HCT116 (cell line): Measurements from ENCODE around the gene PTCHD4. TPM values are rescaled to one million over a fixed set of nuclear protein-coding genes. Genes with fewer than 3 reads are reported as not detected.

Experiments used
- ATAC-seq: fragments of 200-7000 bp; cut with Tn5 transposase; 2 replicates; pipeline ENCODE4 v1.9.1; 2020; ENCODE audit warnings: mild to moderate bottlenecking, moderate library complexity
- BruUV-seq: library from RNA; stranded (reverse); fragments of 400-500 nt; replicated peaks from 2 replicates; lab custom pipeline; 2021; lab: Mats Ljungman, UMichigan
- CTCF ChIA-PET: fragments of 300-600 bp; sonication (Branson Sonifier 250); formaldehyde crosslinking; loops from one replicate; lab custom pipeline; 2021; ENCODE audit warnings: antibody characterized with exemption; lab: Charles Lee
- POLR2A ChIA-PET: fragments of 300-600, 350-600 bp; sonication (Branson Sonifier 250); formaldehyde crosslinking; loops from one replicate; lab custom pipeline; 2021; ENCODE audit warnings: antibody characterized with exemption; lab: Charles Lee
- RAD21 ChIA-PET, 2 experiments: fragments of 300-600 bp; sonication (Branson Sonifier 250); formaldehyde crosslinking; loops; one replicate each; lab custom pipeline; 2023; ENCODE audit warnings: low total read pairs in 2 of 2; ENCODE audit not compliant: uncharacterized antibody in 2 of 2, unreplicated experiment in 2 of 2, low non-redundant PET in 1 of 2; lab: Charles Lee
- DNase-seq: peaks from one replicate; pipeline ENCODE4 v3.0.0-alpha.2; 2010; ENCODE audit warnings: low read depth, low spot score
- H2AFZ ChIP-seq: fragments of 200-600 bp; shearing (Covaris generic), sonication (generic); 2 replicates; pipeline ENCODE4 v1.6.1; 2017; ENCODE audit warnings: low read depth, mixed run types, mixed read lengths, antibody characterized with exemption, low read length; ENCODE audit not compliant: poor library complexity, severe bottlenecking
- H3K27ac ChIP-seq: 2 replicates; pipeline ENCODE4 v1.5.1; 2012; ENCODE audit warnings: low read depth, low read length
- H3K27me3 ChIP-seq: fragments of 200-600 bp; sonication (generic); 2 replicates; pipeline ENCODE4 v1.6.1; 2016; ENCODE audit warnings: mixed run types, low read length, mixed read lengths; ENCODE audit not compliant: insufficient read depth
- H3K36me3 ChIP-seq, 2 experiments: fragments of 200-500 bp in 1 of 2; fragments of 200-600 bp in 1 of 2; sonication (Bioruptor generic) in 1 of 2; sonication (generic) in 1 of 2; 2 replicates each; pipeline versions ENCODE4 v1.5.1 to v1.6.1; 2014 to 2016; ENCODE audit warnings: low read length in 2 of 2, inconsistent platforms in 1 of 2, mixed read lengths in 1 of 2, mixed run types in 1 of 2; ENCODE audit not compliant: insufficient read depth in 2 of 2, control insufficient read depth in 1 of 2
- H3K4me1 ChIP-seq, 2 experiments: fragments of 200-600 bp in 1 of 2; sonication (generic) in 1 of 2; 2 replicates each; pipeline versions ENCODE4 v1.5.1 to v1.6.1; 2012 to 2017; ENCODE audit warnings: low read length in 2 of 2, inconsistent platforms in 1 of 2, mild to moderate bottlenecking in 1 of 2, mixed read lengths in 1 of 2, mixed run types in 1 of 2, moderate library complexity in 1 of 2; ENCODE audit not compliant: insufficient read depth in 2 of 2, control insufficient read depth in 1 of 2
- H3K4me2 ChIP-seq: fragments of 200-600 bp; sonication (generic); 2 replicates; pipeline ENCODE4 v1.6.1; 2017; ENCODE audit warnings: mixed run types, low read length, mixed read lengths
- H3K4me3 ChIP-seq, 2 experiments: fragments of 200-600 bp in 1 of 2; sonication (generic) in 1 of 2; replicated peaks in 1 of 2; 2 replicates each; pipeline ENCODE4 v1.5.1; 2011 to 2016; ENCODE audit warnings: low read length in 2 of 2, control low read depth in 1 of 2, low read depth in 1 of 2, mild to moderate bottlenecking in 1 of 2, mixed read lengths in 1 of 2, mixed run types in 1 of 2
- H3K79me2 ChIP-seq: fragments of 200-600 bp; sonication (generic); 2 replicates; pipeline ENCODE4 v1.6.1; 2017; ENCODE audit warnings: mild to moderate bottlenecking, mixed run types, low read length, moderate library complexity, mixed read lengths; ENCODE audit not compliant: insufficient read depth
- H3K9ac ChIP-seq: fragments of 200-600 bp; sonication (generic); 2 replicates; pipeline ENCODE4 v1.6.1; 2016; ENCODE audit warnings: low read length, mixed read lengths
- H3K9me2 ChIP-seq: fragments of 200-600 bp; sonication (generic), shearing (Covaris generic); 2 replicates; pipeline ENCODE4 v1.6.1; 2017; ENCODE audit warnings: mixed run types, mild to moderate bottlenecking, moderate library complexity; ENCODE audit not compliant: insufficient read depth
- H3K9me3 ChIP-seq, 2 experiments: fragments of 200-500 bp in 1 of 2; fragments of 200-600 bp in 1 of 2; sonication (Bioruptor generic) in 1 of 2; sonication (generic) in 1 of 2; 2 replicates each; pipeline ENCODE4 v1.6.1; 2014 to 2017; ENCODE audit warnings: low read length in 2 of 2, mixed read lengths in 2 of 2, inconsistent platforms in 1 of 2, low read depth in 1 of 2, mild to moderate bottlenecking in 1 of 2, mixed run types in 1 of 2, moderate library complexity in 1 of 2; ENCODE audit not compliant: control insufficient read depth in 1 of 2, insufficient read depth in 1 of 2
- H4K20me1 ChIP-seq: fragments of 200-600 bp; sonication (generic), shearing (Covaris generic); 2 replicates; pipeline ENCODE4 v1.6.1; 2017; ENCODE audit warnings: mixed run types, mild to moderate bottlenecking, moderate library complexity; ENCODE audit not compliant: insufficient read depth
- CBX3 ChIP-seq: IDR thresholded peaks from 2 replicates; pipeline ENCODE4 v1.6.1; 2012; ENCODE audit warnings: low read depth
- ELF1 ChIP-seq: IDR thresholded peaks from 2 replicates; pipeline ENCODE4 v1.6.1; 2012; ENCODE audit warnings: low read depth, borderline replicate concordance
- EZH2 ChIP-seq: fragments of 200-600 bp; sonication (generic); IDR thresholded peaks from 2 replicates; pipeline ENCODE4 v1.6.1; 2017; ENCODE audit warnings: antibody characterized with exemption, mixed run types
- EZH2phosphoT487 ChIP-seq: fragments of 200-600 bp; IDR thresholded peaks from 2 replicates; pipeline ENCODE4 v1.6.1; 2018; ENCODE audit warnings: antibody characterized with exemption, borderline replicate concordance
- FOSL1 ChIP-seq: IDR thresholded peaks from 2 replicates; pipeline ENCODE4 v1.6.1; 2012; ENCODE audit warnings: low read depth
- JUND ChIP-seq: IDR thresholded peaks from 2 replicates; pipeline ENCODE4 v1.6.1; 2012
- POLR2A ChIP-seq: IDR thresholded peaks from 2 replicates; pipeline ENCODE4 v1.7.0; 2011; ENCODE audit warnings: borderline replicate concordance; ENCODE audit not compliant: insufficient read depth, insufficient read length; ENCODE audit errors: extremely low read depth
- POLR2AphosphoS5 ChIP-seq: IDR thresholded peaks from 2 replicates; pipeline ENCODE4 v1.6.1; 2011; ENCODE audit warnings: mild to moderate bottlenecking, low read depth, low read length, moderate library complexity
- RAD21 ChIP-seq: IDR thresholded peaks from 2 replicates; pipeline ENCODE4 v1.6.1; 2012; ENCODE audit warnings: low read depth, mild to moderate bottlenecking
- TCF7L2 ChIP-seq: IDR thresholded peaks from 2 replicates; pipeline ENCODE4 v1.7.0; 2011; ENCODE audit warnings: borderline replicate concordance, inconsistent platforms; ENCODE audit not compliant: insufficient read depth, insufficient read length; ENCODE audit errors: extremely low read depth
- ZFX ChIP-seq: fragments of 450-650 bp; IDR thresholded peaks from 2 replicates; pipeline ENCODE4 v1.6.1; 2017
- ZNF274 ChIP-seq: fragments of 200-500 bp; sonication (Bioruptor generic); IDR thresholded peaks from 2 replicates; pipeline ENCODE4 v1.6.1; 2014; ENCODE audit warnings: mild to moderate bottlenecking, low read depth, low read length, inconsistent platforms
- intact Hi-C: fragments of 100-400 bp; cut with micrococcal nuclease; formaldehyde crosslinking; loops from 2 replicates; pipeline ENCODE4 v1.10.0; 2022
- total RNA-seq: library from RNA; stranded (reverse); gene quantifications from one replicate; pipeline ENCODE4 v1.2.1, GENCODE V29; 2021; ENCODE audit not compliant: unreplicated experiment
- TF ChIP-seq, protein P1 (sequence below): IDR thresholded peaks from 2 replicates; pipeline ENCODE4 v1.6.1; 2012

PTCHD4 gene
- total RNA-seq, 1 experiment from 2014 or later: 1.1 TPM

DNA sequence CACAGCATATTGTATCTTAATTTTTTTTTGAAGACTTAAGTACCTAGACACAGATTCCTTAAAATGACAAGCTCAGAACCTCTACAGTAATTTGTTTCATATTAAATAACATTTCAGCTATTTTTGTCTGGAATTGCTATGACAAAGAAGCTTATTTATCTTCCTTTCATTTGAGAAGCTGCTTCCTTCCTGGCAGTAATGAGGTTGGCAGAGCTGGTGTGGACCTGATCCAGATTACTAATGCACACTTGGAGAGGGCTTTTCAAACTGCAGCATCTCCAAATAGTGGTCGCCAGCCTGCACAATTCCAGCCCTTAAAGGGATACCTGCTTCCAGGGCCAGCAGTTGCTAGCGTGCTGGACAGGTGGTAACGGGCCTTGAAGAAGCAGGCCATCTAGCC, 12.1 kb downstream of the PTCHD4 start:
- Histone ChIP-seq H3K9me2 (no peaks in the 10 kb centered on the region), H3K36me3 (no peaks in the 10 kb centered on the region), H3K27ac (no peak overlapping the region), H3K9ac (no peak overlapping the region), H3K4me2 (no peak overlapping the region), H4K20me1 (no peaks in the 10 kb centered on the region), H3K27me3 (no peaks in the 10 kb centered on the region)
- TF ChIP-seq EZH2phosphoT487: no peak
- TF ChIP-seq ELF1: no peak
- no peak for TF ChIP-seq ZFX
- no peak for TF ChIP-seq ZNF274
- no peak for TF ChIP-seq JUND
- no peak for TF ChIP-seq RAD21
- no peak for TF ChIP-seq FOSL1
- TF ChIP-seq, protein P1, sequence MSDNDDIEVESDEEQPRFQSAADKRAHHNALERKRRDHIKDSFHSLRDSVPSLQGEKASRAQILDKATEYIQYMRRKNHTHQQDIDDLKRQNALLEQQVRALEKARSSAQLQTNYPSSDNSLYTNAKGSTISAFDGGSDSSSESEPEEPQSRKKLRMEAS: no peak
- no peak for TF ChIP-seq CBX3
- no peak for TF ChIP-seq TCF7L2
- TF ChIP-seq, all 23 proteins: peak for 0
- H3K4me1 ChIP-seq: peaks cover 0 to 3% of the 10 kb centered on the region in 2 experiments; a peak in 1 of 4 replicates
- ATAC-seq (no peak), DNase-seq (no peak)
- BruUV-seq: no TSS peak
- ChIA-PET POLR2A (no interaction called here), RAD21 (no interaction called here), CTCF (interaction anchor here (1.2 kb wide), 1 partner anchor 11 kb away, joined by 5 read pairs; no protein-coding TSS in a partner anchor)
- H2AFZ ChIP-seq: no peak overlapping the region
- H3K79me2 ChIP-seq: no peaks in the 10 kb centered on the region
- H3K9me3 ChIP-seq: no peaks in the 10 kb centered on the region
- no peak overlapping the region for H3K4me3 ChIP-seq
- intact Hi-C loops: no loop called here

DNA sequence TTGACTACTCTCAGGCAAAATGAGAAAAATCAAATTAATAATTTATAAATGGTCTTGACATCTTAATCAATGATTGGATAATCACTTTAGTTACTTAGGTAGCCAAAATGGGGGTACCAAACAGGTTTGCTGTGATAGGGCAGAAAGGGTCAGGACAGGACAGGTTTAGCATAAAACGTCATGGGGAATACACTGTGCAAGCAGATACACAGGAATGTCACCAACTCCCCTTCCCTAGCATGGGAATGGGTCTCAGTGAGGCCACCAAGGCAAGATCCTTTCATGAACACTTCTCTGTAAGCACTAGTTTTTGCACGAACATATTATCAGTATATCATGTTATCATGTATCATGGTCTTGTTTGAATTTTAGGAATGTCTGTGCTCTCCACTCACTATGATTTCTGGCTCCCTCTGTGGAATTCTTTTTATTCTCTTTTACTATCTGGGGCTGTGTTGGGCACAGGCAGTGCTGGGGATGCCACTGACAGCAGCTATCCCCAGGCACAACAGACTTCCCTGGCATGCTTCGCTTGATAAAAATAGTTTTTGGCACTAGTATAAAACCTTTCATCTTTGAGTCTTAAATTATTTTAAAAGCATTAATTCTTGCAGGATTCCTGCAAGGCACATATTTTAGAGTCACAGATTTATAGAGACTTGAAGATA, 18.3 kb downstream of the PTCHD4 start:
- CTCF ChIA-PET: no interaction called here

More for the DNA sequence above, 18.3 kb downstream of the PTCHD4 start:
- Histone ChIP-seq H3K79me2 (no peaks in the 10 kb centered on the region), H3K9me2 (no peaks in the 10 kb centered on the region), H3K36me3 (no peaks in the 10 kb centered on the region), H3K27ac (no peak overlapping the region), H3K4me2 (no peak overlapping the region), H3K4me1 (no peaks in the 10 kb centered on the region), H3K27me3 (no peaks in the 10 kb centered on the region), H2AFZ (no peak overlapping the region), H3K4me3 (no peak overlapping the region), H3K9me3 (no peaks in the 10 kb centered on the region), H4K20me1 (no peaks in the 10 kb centered on the region), H3K9ac (no peak overlapping the region)
- POLR2A ChIA-PET: no interaction called here
- no TSS peak for BruUV-seq
- ATAC-seq: no peak
- RAD21 ChIA-PET: no interaction called here
- intact Hi-C loops: no loop called here
- TF ChIP-seq RAD21 (no peak), POLR2AphosphoS5 (no peak), POLR2A (no peak), EZH2 (no peak), FOSL1 (no peak)
- TF ChIP-seq, protein P1: no peak
- TF ChIP-seq, all 23 proteins: peak for 0
- no peak for DNase-seq
